Measurements from ENCODE around the gene CLNK.

DNA sequence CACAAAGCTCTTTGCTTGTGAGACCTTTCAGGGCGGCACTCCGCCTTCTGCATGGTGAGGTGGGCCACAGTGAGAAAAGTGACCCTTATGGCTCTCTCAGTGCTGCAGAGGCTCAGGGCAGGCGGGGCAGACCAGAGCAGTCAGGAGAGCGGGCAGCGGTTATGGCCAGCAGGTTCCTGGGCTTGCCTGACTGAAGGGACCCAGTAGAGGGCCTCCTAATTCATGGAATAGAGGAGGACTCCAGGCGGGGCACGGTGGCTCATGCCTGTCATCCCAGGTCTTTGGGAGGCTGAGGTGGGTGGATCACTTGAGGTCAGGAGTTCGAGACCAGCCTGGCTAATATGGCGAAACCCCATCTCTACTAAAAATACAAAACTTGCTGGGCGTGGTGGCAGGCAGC lies 91.4 kb downstream of the CLNK start:
- TF ChIP-seq, protein P1, sequence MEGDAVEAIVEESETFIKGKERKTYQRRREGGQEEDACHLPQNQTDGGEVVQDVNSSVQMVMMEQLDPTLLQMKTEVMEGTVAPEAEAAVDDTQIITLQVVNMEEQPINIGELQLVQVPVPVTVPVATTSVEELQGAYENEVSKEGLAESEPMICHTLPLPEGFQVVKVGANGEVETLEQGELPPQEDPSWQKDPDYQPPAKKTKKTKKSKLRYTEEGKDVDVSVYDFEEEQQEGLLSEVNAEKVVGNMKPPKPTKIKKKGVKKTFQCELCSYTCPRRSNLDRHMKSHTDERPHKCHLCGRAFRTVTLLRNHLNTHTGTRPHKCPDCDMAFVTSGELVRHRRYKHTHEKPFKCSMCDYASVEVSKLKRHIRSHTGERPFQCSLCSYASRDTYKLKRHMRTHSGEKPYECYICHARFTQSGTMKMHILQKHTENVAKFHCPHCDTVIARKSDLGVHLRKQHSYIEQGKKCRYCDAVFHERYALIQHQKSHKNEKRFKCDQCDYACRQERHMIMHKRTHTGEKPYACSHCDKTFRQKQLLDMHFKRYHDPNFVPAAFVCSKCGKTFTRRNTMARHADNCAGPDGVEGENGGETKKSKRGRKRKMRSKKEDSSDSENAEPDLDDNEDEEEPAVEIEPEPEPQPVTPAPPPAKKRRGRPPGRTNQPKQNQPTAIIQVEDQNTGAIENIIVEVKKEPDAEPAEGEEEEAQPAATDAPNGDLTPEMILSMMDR (IDR thresholded peaks at IDR 0.05), result no peak
- no peak for TF ChIP-seq POLR2A (IDR thresholded peaks at IDR 0.05)
